Sigmoid colon (tissue), 7 donors: ENCODE measurements around the gene NME2. TPM values are rescaled to one million over a fixed set of nuclear protein-coding genes. Genes with fewer than 3 reads are reported as not detected.

Experiments used
- DNase-seq: peaks from one replicate; pipeline ENCODE4 v3.0.0-alpha.2; 2019
- H3K27ac ChIP-seq, 4 donors: fragments of 200-600 bp; sonication (generic); one replicate each; pipeline ENCODE4 v1.5.1; 2016 to 2019; ENCODE audit warnings: mild to moderate bottlenecking in 1 of 4
- H3K27me3 ChIP-seq, 3 donors: fragments of 200-600 bp; sonication (generic); one replicate each; pipeline ENCODE4 v1.5.1; 2019; ENCODE audit warnings: mild to moderate bottlenecking in 1 of 3
- H3K36me3 ChIP-seq, 4 donors: fragments of 200-600 bp; sonication (generic); one replicate each; pipeline ENCODE4 v1.5.1; 2016 to 2019
- H3K4me1 ChIP-seq, 4 donors: fragments of 200-600 bp; sonication (generic); one replicate each; pipeline ENCODE4 v1.5.1; 2017 to 2019
- H3K4me3 ChIP-seq, 4 donors: fragments of 200-600 bp; sonication (generic); one replicate each; pipeline ENCODE4 v1.5.1; 2017 to 2019; ENCODE audit warnings: mild to moderate bottlenecking in 2 of 4, moderate library complexity in 1 of 4
- H3K9me3 ChIP-seq, 4 donors: fragments of 200-600 bp in 3 of 4; sonication (generic) in 3 of 4; one replicate each; pipeline versions ENCODE4 v1.5.1 to v1.6.1; 2013 to 2019
- EP300 ChIP-seq, 4 donors: sonication (generic); formaldehyde crosslinking; IDR thresholded peaks; one replicate each; pipeline ENCODE4 v1.6.1; 2017; ENCODE audit warnings: antibody characterized with exemption in 4 of 4
- POLR2A ChIP-seq, 2 donors: fragments of 450-650 bp; IDR thresholded peaks; one replicate each; pipeline ENCODE4 v1.6.1; 2016; ENCODE audit warnings: antibody characterized with exemption in 2 of 2, mild to moderate bottlenecking in 2 of 2, moderate library complexity in 2 of 2
- POLR2AphosphoS5 ChIP-seq, 4 donors: sonication (generic); formaldehyde crosslinking; IDR thresholded peaks; one replicate each; pipeline ENCODE4 v1.6.1; 2017; ENCODE audit warnings: antibody characterized with exemption in 4 of 4
- WGBS, 2 donors: extraction: QIAGEN DNeasy Blood & Tissue Kit; methylation state at CpG; one replicate each; pipeline ENCODE4 v1.1.7; 2013; 5-methylcytosine and 5-hydroxymethylcytosine counted together
- intact Hi-C: fragments of 100-400 bp; cut with DNase I; formaldehyde crosslinking; loops from one replicate; pipeline ENCODE4 v1.15.1; 2023
- polyA plus RNA-seq, 3 donors: library from polyadenylated mRNA; stranded (reverse); fragments of 200-250 nt; gene quantifications; one replicate each; pipeline ENCODE4 v1.2.3, GENCODE V29; 2013
- total RNA-seq, 4 donors: library from RNA; depleted of rRNA; stranded (reverse); fragments of >200 nt; gene quantifications; one replicate each; pipeline ENCODE4 v1.1.0, GENCODE V29; 2016
- TF ChIP-seq, protein P1 (sequence below), 4 experiments: fragments of 450-650 bp in 3 of 4; fragments of 200-600 bp in 1 of 4; IDR thresholded peaks; one replicate each; pipeline ENCODE4 v1.5.1; 2016 to 2019; ENCODE audit warnings: antibody characterized with exemption in 4 of 4, mild to moderate bottlenecking in 3 of 4, moderate library complexity in 2 of 4
- donor health status: healthy with polysubstance abuse.
- donor health status: Bipolar disorder and iron deficiency.
- donor health status: healthy.

The NME2 gene
- total and polyA plus RNA-seq, 7 donors: 443 to 957 (median 532) TPM

DNA sequence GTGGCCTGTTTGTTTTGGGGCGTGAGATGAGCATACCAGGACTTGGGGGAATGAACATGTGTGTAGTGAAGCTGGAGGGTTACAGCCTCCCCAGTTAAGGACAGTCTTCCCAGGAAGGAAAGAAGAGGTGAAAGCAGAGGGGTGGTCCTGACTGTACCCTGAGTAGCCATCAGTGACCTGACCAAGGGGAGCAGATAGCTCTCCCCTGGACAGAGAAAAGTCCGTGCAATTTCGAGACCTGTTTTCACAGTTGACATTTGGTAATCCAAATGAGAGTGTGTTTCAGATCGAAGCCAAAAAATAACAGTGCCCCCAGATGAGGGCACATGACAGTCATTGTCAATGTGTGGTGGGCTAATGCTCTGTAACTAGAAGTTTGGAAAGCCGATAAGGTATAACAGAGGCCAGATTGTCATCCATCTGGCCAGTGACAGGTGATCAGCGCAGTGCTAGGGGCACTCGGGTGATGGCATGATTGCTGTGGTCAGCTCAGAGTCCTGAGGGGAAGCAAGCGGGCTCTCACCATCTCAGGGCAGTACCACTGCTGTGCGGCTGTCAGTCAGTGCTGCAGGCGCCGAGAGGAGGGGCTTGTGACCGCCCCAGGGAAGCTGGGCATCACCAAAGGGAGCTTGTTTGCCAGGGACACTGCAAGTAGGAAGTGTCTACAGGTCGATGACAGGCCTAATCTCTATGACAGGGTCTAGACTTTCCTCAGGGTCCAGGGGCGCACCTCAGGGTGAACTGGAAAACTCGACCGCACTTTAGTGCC lies 1.1 kb upstream of the NME2 start:
- peaks cover 0 to 39% (median 5%) of the 10 kb centered on the region in 4 donors for H3K36me3 ChIP-seq
- H3K4me3 ChIP-seq: peak overlapping the region; percentile 83 to 99 (median 95)

DNA sequence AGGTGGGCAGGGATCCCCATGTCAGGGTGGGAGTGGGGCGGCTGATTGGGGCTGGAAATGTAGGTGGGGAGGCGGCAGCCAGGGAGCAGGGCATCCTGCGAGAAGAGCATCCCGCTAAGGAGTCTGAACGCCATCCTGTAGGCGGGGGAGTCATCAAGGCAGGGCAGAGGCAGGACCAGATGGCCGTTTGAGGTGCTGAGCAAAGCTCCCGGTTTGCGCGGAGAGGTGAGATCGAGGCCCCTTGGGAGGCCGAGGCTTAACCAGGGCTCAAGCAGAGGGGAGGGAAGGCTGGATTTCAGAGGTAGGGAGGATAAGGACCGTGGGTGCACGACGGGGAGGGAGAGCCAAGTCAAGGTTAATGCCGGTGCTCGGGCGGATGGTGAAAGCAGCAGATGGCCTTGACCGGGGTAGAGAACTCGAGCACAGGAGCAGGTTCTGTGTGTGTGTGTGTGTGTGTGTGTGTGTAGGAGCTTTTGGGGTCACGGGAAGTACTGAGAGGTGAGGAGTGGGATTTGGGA lies 472 bp upstream of the NME2 start:
- intact Hi-C loops: loop anchor here (1.0 to 5.0 kb wide), 2 partner anchors 45 to 97 kb away; partner anchors contain the start of genes MBTD1, SPAG9 and UTP18
- Histone ChIP-seq H3K27ac (peak overlapping the region; percentile 97 to 99 (median 98)), H3K4me1 (peaks cover 0 to 16% (median 14%) of the 10 kb centered on the region in 4 donors), H3K36me3 (peaks cover under 1 to 39% (median 6%) of the 10 kb centered on the region in 4 donors), H3K27me3 (no peaks in the 10 kb centered on the region), H3K4me3 (peak overlapping the region; percentile 83 to 99 (median 95)), H3K9me3 (no peaks in the 10 kb centered on the region)
- WGBS, 2 donors: 7 to 18% methylated on average over 21 of the region's 21 CpGs
- peak; percentile 73 for DNase-seq
- no peak for TF ChIP-seq EP300 (IDR thresholded peaks at IDR 0.05)
- TF ChIP-seq, protein P1, sequence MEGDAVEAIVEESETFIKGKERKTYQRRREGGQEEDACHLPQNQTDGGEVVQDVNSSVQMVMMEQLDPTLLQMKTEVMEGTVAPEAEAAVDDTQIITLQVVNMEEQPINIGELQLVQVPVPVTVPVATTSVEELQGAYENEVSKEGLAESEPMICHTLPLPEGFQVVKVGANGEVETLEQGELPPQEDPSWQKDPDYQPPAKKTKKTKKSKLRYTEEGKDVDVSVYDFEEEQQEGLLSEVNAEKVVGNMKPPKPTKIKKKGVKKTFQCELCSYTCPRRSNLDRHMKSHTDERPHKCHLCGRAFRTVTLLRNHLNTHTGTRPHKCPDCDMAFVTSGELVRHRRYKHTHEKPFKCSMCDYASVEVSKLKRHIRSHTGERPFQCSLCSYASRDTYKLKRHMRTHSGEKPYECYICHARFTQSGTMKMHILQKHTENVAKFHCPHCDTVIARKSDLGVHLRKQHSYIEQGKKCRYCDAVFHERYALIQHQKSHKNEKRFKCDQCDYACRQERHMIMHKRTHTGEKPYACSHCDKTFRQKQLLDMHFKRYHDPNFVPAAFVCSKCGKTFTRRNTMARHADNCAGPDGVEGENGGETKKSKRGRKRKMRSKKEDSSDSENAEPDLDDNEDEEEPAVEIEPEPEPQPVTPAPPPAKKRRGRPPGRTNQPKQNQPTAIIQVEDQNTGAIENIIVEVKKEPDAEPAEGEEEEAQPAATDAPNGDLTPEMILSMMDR (IDR thresholded peaks at IDR 0.05): no peak
- TF ChIP-seq POLR2AphosphoS5 (IDR thresholded peaks at IDR 0.05): no peak
- TF ChIP-seq POLR2A (IDR thresholded peaks at IDR 0.05): peak in 1 of 2 donors; percentile 59

More for the DNA sequence above, 1.1 kb upstream of the NME2 start:
- Histone ChIP-seq H3K9me3 (no peaks in the 10 kb centered on the region), H3K4me1 (peaks cover 0 to 16% (median 14%) of the 10 kb centered on the region in 4 donors), H3K27me3 (no peaks in the 10 kb centered on the region), H3K27ac (peak overlapping the region; percentile 97 to 99 (median 98))
- WGBS, 2 donors: 70 to 77% methylated on average over 16 of the region's 16 CpGs
- DNase-seq: no peak
- no peak for TF ChIP-seq EP300 (IDR thresholded peaks at IDR 0.05)
- TF ChIP-seq POLR2A (IDR thresholded peaks at IDR 0.05): no peak
- TF ChIP-seq, protein P1 (IDR thresholded peaks at IDR 0.05): no peak
- no peak for TF ChIP-seq POLR2AphosphoS5 (IDR thresholded peaks at IDR 0.05)
- intact Hi-C loops: loop anchor here (5.0 kb wide), 1 partner anchor 97 kb away; the partner anchor contains the start of genes MBTD1 and UTP18

DNA sequence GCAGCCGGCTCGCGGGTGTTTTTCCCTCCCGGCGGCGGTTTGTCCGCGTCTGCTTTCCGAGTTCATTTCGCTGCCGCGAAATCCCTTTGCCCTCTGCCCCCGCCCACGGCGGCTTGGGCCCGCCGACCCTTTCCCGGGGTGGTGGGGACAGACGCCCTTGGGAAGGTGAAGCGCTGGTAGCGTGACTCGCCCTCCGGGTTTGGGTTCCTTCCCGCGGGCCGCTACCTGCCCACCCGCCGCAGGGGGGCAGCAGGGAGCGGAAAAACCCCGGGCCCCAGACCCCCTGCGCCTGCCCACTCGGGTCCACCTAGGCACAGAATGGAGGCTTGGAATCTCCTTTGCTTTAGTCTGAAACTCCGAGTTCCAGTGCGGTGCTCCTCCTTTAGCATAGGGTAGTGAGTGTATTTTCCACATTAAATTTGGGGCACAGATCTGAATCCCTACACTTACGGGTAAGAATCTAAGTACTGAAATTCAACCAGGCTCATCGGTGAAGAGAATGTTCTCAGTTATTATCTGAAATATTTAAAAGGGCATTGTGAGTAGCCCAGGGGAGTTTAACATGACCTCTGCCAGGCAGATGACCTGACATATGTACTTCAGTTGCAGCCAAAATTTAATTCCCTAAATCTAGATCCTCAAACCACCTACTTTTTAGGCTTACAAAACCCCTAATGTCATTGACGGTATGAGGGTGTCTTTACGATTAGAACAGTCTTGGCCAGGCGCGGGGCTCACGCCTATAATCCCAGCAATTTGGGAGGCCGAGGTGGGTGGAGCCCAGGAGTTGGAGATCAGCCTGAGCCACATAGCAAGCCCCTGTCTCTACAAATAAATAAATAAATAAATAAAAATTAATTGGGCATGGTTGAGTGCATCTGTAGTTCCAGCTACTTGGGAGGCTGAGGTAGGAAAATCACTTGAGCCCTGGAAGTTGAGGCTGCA lies 1.0 kb downstream of the NME2 start:
- H3K9me3 ChIP-seq: no peaks in the 10 kb centered on the region
- DNase-seq: no peak
- TF ChIP-seq, protein P1 (IDR thresholded peaks at IDR 0.05): peak; percentile 21 to 64 (median 46)
- TF ChIP-seq EP300 (IDR thresholded peaks at IDR 0.05) (no peak), POLR2AphosphoS5 (IDR thresholded peaks at IDR 0.05) (no peak), POLR2A (IDR thresholded peaks at IDR 0.05) (no peak)
- peaks cover 0 to 16% (median 14%) of the 10 kb centered on the region in 4 donors for H3K4me1 ChIP-seq
- 6 to 12% methylated on average over 42 of the region's 42 CpGs for WGBS, 2 donors
- peaks cover 0 to 39% (median 10%) of the 10 kb centered on the region in 4 donors for H3K36me3 ChIP-seq
- intact Hi-C loops: loop anchor here (1.0 to 5.0 kb wide), 2 partner anchors 47 to 95 kb away; partner anchors contain the start of genes MBTD1, SPAG9 and UTP18
- peak overlapping the region; percentile 97 to 99 (median 98) for H3K27ac ChIP-seq
- H3K27me3 ChIP-seq: no peaks in the 10 kb centered on the region
- H3K4me3 ChIP-seq: peak overlapping the region; percentile 83 to 99 (median 95)

DNA sequence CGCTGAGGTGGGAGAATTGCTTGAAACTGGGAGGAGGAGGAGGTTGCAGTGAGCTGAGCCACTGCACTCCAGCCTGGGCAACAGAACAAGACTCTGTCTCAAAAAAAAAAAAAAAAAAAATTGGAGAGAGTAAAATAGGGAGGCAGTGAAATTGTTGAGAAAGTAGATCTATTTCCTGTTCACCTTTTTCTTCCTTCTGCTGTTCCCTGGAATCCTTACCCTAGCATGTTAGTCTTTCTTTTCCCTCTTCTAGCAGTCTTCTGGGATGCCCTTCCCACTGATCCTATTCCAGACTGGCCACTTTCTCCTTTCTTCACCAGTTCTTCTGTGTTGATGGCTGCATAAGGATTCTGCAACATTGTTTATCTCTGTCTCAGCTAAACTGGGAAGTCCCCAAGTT lies 3.1 kb downstream of the NME2 start:
- DNase-seq: no peak
- TF ChIP-seq EP300 (IDR thresholded peaks at IDR 0.05) (no peak), POLR2AphosphoS5 (IDR thresholded peaks at IDR 0.05) (no peak)
- Histone ChIP-seq H3K27me3 (no peaks in the 10 kb centered on the region), H3K4me1 (peaks cover 0 to 16% (median 14%) of the 10 kb centered on the region in 4 donors), H3K4me3 (no peak overlapping the region), H3K9me3 (no peaks in the 10 kb centered on the region), H3K36me3 (peaks cover 0 to 54% (median 11%) of the 10 kb centered on the region in 4 donors), H3K27ac (no peak overlapping the region)
- intact Hi-C loops: loop anchor here (5.0 kb wide), 1 partner anchor 93 kb away; the partner anchor contains the start of genes MBTD1 and UTP18
- WGBS, 2 donors: 89 to 100% methylated on average over 1 of the region's 1 CpG
